IPS-20b (cell line): ENCODE measurements around the gene CSMD2.

ENCODE experiments used
- H3K27ac ChIP-seq: one replicate; pipeline ENCODE4 v1.5.1; 2013; ENCODE audit warnings: low read length
- H3K27me3 ChIP-seq: 2 replicates; pipeline ENCODE4 v1.6.1; 2013; ENCODE audit warnings: mild to moderate bottlenecking, low read length, inconsistent platforms; ENCODE audit not compliant: insufficient read depth
- H3K36me3 ChIP-seq: 2 replicates; pipeline ENCODE4 v1.6.1; 2013; ENCODE audit warnings: low read depth, mild to moderate bottlenecking, inconsistent platforms, low read length, moderate library complexity; ENCODE audit not compliant: insufficient read depth
- H3K4me1 ChIP-seq: 2 replicates; pipeline ENCODE4 v1.6.1; 2013; ENCODE audit warnings: mild to moderate bottlenecking, control low read depth, inconsistent platforms, low read length, moderate library complexity; ENCODE audit not compliant: insufficient read depth
- H3K4me3 ChIP-seq: 2 replicates; pipeline ENCODE4 v1.5.1; 2013; ENCODE audit warnings: mild to moderate bottlenecking, low read length, inconsistent platforms
- H3K9ac ChIP-seq: 2 replicates; pipeline ENCODE4 v1.6.1; 2013; ENCODE audit warnings: low read depth, mild to moderate bottlenecking, inconsistent platforms, low read length, moderate library complexity
- H3K9me3 ChIP-seq: 2 replicates; pipeline ENCODE4 v1.6.1; 2013; ENCODE audit warnings: mild to moderate bottlenecking, low read depth, low read length, inconsistent platforms; ENCODE audit not compliant: insufficient read depth

The CSMD2 gene

DNA sequence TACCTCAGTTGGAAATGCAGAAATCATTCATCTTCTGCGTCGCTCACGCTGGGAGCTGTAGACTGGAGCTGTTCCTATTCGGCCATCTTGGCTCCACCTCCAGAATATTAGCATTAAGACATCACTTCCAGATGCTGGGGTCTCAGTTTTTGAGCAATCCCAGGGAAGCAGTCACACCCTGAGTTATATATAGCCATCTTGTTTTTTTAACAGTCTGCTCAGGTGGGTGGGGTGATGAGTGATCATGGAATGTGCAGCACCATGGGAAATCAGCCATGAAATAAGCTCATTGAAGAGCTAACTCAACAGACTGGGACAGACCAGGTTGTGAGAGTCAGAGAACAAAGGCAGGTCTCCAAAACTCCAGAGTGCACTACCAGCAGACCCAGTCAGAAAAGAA, 328.1 kb downstream of the CSMD2 start:
- Histone ChIP-seq H3K9me3 (peaks cover 8% of the 10 kb centered on the region), H3K27me3 (no peaks in the 10 kb centered on the region), H3K4me1 (no peaks in the 10 kb centered on the region), H3K36me3 (no peaks in the 10 kb centered on the region), H3K9ac (no peak overlapping the region), H3K4me3 (no peak overlapping the region), H3K27ac (no peak overlapping the region)

DNA sequence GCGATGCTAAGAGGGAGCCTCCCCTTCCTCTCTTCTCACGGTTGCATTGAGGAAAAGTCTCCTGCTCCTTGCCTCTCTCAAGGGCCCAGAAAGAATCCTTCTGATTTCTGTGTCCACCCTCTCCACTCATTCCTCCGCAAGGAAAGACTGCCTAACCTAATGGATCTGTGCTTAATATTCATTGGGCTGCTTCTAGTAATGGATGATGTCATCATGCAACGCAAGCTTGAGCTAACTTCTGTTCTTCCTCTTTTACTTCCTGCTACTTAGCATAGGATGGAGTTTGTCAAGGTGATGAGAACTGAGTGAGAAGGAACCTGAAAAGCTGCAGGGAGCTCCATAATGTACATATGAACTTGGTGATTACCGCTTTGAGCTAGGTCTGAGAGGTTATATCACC, 336.4 kb downstream of the CSMD2 start:
- Histone ChIP-seq H3K4me1 (no peaks in the 10 kb centered on the region), H3K4me3 (no peak overlapping the region), H3K27me3 (no peaks in the 10 kb centered on the region), H3K9me3 (peaks cover 19% of the 10 kb centered on the region), H3K9ac (no peak overlapping the region), H3K27ac (no peak overlapping the region), H3K36me3 (peaks cover 3% of the 10 kb centered on the region; the same call in 1 of the 2 replicates)

DNA sequence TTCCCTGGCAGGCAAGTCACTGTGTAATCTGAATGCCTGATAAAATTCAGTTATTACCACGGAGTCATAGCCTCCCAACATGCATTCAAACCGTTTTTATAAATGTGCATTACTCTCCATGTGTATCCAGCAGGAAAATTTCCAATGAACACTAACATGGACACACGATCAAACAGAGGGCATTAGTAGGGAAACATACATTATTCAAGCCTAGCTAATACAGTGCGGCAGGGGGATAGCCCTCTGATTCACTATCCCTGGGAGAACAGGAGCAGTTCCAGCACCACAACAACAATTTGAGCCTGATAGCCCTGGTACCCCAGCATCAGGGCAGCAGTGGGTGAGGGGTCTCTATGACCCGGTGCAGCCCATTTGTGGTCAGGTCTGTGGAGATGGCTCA, 337.0 kb downstream of the CSMD2 start:
- H3K4me3 ChIP-seq: no peak overlapping the region
- H3K9ac ChIP-seq: no peak overlapping the region
- H3K9me3 ChIP-seq: peaks cover 19% of the 10 kb centered on the region
- H3K4me1 ChIP-seq: no peaks in the 10 kb centered on the region
- H3K36me3 ChIP-seq: peaks cover 3% of the 10 kb centered on the region; the same call in 1 of the 2 replicates
- H3K27ac ChIP-seq: no peak overlapping the region
- H3K27me3 ChIP-seq: no peaks in the 10 kb centered on the region

DNA sequence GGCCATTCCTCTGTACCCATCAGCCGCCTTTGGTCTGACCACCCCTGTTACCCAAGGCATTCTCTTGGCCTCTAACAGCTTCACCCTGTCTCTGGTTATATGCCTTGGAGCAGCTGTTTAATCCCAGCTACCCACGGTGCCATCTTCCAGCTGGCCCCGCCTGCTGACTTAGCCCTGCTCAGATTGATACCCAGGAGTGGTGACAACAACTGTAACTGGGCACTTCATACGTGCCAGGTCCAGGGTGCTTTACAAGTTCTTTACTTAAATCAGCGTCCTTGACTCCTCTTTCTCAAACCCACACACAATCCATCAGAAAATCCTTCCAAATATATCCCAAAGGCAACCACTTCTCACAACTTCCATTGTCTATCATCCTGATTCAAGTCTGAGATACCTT, 338.3 kb downstream of the CSMD2 start:
- no peak overlapping the region for H3K27ac ChIP-seq
- H3K9me3 ChIP-seq: peaks cover 19% of the 10 kb centered on the region
- no peaks in the 10 kb centered on the region for H3K27me3 ChIP-seq
- H3K36me3 ChIP-seq: peaks cover 3% of the 10 kb centered on the region; the same call in 1 of the 2 replicates
- H3K4me1 ChIP-seq: no peaks in the 10 kb centered on the region
- no peak overlapping the region for H3K4me3 ChIP-seq
- H3K9ac ChIP-seq: no peak overlapping the region

DNA sequence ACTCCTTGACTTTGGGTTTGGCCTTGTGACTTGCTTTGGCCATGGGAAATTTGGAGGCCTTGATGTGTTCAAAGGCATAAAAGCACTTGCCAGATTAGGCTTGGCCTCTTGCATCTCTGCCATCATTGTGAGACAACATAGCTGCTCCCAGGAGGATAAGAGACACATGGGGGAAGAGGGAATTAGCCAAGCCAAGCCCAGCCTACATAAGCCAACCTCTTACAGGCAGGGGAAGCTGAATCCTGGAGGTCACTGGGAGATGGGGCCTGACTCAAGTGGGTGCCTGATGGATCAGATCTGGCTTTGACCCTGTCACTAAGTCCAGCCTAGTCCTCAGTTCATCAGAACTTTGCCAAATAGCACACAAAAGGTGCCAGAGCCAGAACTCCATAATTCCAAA, 338.7 kb downstream of the CSMD2 start:
- no peak overlapping the region for H3K27ac ChIP-seq
- peaks cover 19% of the 10 kb centered on the region for H3K9me3 ChIP-seq
- H3K36me3 ChIP-seq: peaks cover 3% of the 10 kb centered on the region; the same call in 1 of the 2 replicates
- no peaks in the 10 kb centered on the region for H3K4me1 ChIP-seq
- H3K9ac ChIP-seq: no peak overlapping the region
- no peak overlapping the region for H3K4me3 ChIP-seq
- no peaks in the 10 kb centered on the region for H3K27me3 ChIP-seq

DNA sequence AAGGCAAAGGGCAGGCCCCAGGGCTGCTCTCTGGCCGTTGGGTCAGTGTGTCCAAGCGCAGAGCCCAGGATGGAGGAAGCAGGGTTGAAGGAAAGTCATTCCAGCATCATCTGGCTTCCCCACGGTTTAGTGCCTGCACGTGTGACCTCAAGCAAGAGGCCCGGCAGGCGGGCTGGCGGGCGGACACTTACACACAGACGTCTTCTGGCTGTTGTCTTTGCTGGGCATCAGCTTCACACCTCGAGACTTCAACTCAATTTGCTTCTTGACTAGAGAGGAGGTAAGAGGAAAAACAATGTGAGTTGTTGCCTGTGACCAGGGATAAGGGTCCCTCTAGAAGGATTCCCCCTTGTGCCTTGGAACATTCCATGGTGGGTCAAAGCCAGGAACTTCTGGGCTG, 339.5 kb downstream of the CSMD2 start:
- Histone ChIP-seq H3K4me1 (no peaks in the 10 kb centered on the region), H3K36me3 (peaks cover 3% of the 10 kb centered on the region; the same call in 1 of the 2 replicates), H3K27me3 (no peaks in the 10 kb centered on the region), H3K27ac (no peak overlapping the region), H3K9ac (no peak overlapping the region), H3K9me3 (peaks cover 19% of the 10 kb centered on the region), H3K4me3 (no peak overlapping the region)

DNA sequence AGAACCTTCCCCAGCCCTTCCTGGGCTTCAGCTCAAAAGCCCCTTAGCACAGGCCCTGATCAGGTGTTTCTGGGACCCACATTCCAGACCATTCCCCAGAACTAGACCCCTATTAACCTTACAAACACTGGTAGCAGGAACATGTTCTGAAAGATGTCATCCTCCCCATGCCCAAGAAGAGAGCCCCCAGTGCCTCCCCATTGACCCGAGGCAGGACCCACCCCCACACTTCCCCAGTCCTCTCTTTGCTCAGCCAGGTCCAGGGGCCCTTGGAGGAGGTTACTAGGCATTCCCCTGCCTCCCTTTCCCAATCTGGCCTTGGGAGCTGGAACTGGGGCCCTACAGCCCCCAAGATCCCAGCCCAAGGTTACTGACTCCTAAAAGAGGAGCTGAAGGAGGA, 340.1 kb downstream of the CSMD2 start:
- no peak overlapping the region for H3K4me3 ChIP-seq
- H3K27ac ChIP-seq: no peak overlapping the region
- H3K27me3 ChIP-seq: no peaks in the 10 kb centered on the region
- no peak overlapping the region for H3K9ac ChIP-seq
- H3K4me1 ChIP-seq: no peaks in the 10 kb centered on the region
- peaks cover 19% of the 10 kb centered on the region for H3K9me3 ChIP-seq
- peaks cover 3% of the 10 kb centered on the region; the same call in 1 of the 2 replicates for H3K36me3 ChIP-seq

DNA sequence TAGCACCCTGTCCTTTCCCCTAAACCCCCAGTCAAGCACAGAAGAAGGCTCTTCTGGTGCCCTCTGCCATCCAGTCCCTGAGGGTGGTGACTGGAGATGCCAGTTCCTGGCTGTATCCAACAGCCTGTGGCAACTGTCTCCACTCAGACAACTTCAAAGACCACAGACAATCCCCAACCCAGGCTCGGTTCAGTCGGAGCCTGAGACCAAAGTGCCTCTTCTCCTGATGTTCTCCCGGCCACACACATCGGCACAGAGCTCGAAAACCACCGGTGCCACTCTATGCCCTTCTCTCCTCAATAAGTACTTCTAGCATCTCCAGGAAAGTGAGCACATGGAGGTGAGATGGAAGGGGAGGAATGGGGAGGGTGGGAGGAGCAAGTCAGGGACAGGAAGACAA, 340.7 kb downstream of the CSMD2 start:
- H3K9me3 ChIP-seq: peaks cover 12% of the 10 kb centered on the region
- H3K9ac ChIP-seq: no peak overlapping the region
- H3K36me3 ChIP-seq: peaks cover 3% of the 10 kb centered on the region; the same call in 1 of the 2 replicates
- no peak overlapping the region for H3K27ac ChIP-seq
- no peaks in the 10 kb centered on the region for H3K4me1 ChIP-seq
- no peaks in the 10 kb centered on the region for H3K27me3 ChIP-seq
- H3K4me3 ChIP-seq: no peak overlapping the region

DNA sequence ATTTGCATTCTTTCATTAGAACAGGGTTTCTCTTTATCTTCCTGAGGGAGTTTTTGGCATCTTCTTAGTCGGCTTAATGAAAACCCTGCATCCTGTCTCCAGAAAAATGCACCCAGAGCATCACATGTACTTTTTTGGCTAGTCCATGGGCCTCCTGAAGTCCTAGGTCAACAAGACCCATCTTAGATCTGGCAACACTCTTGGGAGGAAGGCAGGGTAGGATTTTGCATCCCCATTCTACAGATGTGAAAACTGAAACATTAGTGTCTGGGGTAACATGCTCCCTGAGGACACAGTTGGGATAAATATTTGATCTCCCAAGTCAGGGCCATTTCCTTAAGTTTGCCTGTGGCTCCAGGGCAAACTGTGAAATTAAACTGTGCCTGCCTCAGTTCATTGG, 341.2 kb downstream of the CSMD2 start:
- no peak overlapping the region for H3K27ac ChIP-seq
- no peak overlapping the region for H3K4me3 ChIP-seq
- H3K9me3 ChIP-seq: peaks cover 7% of the 10 kb centered on the region
- no peaks in the 10 kb centered on the region for H3K27me3 ChIP-seq
- H3K4me1 ChIP-seq: no peaks in the 10 kb centered on the region
- peaks cover 3% of the 10 kb centered on the region; the same call in 1 of the 2 replicates for H3K36me3 ChIP-seq
- H3K9ac ChIP-seq: no peak overlapping the region

DNA sequence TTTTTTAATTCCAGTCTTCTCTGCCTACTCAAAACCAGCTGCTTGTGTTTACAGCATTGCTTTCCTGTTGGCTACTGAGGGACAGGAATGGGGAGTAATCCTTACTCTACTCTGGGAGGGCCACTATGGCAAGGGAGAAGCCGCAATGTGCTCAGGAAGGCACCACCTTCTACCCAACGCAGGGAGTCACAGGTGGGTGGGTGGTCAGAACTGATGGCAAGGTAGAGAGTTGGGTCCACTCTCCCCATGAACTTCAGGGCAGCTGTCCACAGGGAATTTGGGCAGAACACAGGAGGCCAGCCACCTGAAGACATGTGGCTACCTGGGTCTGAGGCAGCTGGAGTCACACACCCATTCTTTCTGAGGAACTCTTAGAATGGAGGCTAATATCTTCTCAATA, 341.6 kb downstream of the CSMD2 start:
- Histone ChIP-seq H3K27me3 (no peaks in the 10 kb centered on the region), H3K27ac (no peak overlapping the region), H3K9ac (no peak overlapping the region), H3K9me3 (peaks cover 3% of the 10 kb centered on the region; the same call in 1 of the 2 replicates), H3K36me3 (peaks cover 3% of the 10 kb centered on the region; the same call in 1 of the 2 replicates), H3K4me3 (no peak overlapping the region), H3K4me1 (no peaks in the 10 kb centered on the region)

DNA sequence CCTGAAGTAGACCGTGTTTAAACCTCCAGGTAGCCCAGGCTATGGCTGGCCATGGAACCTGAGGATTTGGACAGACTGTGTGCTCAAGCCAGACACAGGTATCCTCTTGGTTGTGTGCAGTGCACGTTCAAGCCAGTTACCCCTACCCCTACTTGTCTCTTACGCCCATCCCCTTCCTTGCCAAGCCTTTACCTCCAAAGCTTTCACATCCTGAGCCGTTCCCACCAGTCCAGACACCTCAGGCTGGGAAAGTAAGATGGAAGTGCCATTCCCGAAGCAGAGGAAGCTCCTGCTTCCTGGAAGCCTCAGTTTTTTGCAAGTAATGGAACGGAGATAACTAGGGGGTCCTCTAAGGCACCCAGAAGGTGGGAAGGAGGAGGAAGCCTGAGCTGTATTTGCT, 342.6 kb downstream of the CSMD2 start:
- peaks cover 3% of the 10 kb centered on the region; the same call in 1 of the 2 replicates for H3K36me3 ChIP-seq
- no peak overlapping the region for H3K27ac ChIP-seq
- H3K4me3 ChIP-seq: no peak overlapping the region
- no peak overlapping the region for H3K9ac ChIP-seq
- no peaks in the 10 kb centered on the region for H3K4me1 ChIP-seq
- no peaks in the 10 kb centered on the region for H3K27me3 ChIP-seq
- no peaks in the 10 kb centered on the region for H3K9me3 ChIP-seq

DNA sequence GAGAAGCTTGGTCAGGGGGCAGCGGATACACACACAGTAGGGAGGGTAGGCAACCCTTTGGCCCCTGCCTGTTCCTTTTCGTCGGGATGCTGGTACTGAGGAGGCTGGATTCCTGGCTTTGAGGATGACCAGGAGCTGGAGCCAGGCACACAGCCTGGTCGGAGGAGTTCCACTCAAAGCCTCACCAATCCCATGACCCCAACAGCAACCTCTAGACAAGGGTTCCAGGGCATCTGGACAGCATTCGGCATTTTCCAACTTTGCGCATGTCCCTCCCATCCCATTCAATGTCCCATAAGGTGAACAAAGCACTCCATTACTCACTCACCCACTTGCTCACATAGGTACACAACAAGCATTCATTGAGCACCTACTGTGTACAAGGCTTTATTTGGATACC, 343.7 kb downstream of the CSMD2 start:
- no peak overlapping the region for H3K4me3 ChIP-seq
- H3K9me3 ChIP-seq: no peaks in the 10 kb centered on the region
- peaks cover 3% of the 10 kb centered on the region; the same call in 1 of the 2 replicates for H3K36me3 ChIP-seq
- H3K27me3 ChIP-seq: no peaks in the 10 kb centered on the region
- no peak overlapping the region for H3K27ac ChIP-seq
- no peaks in the 10 kb centered on the region for H3K4me1 ChIP-seq
- no peak overlapping the region for H3K9ac ChIP-seq
